Neuronal stem cell (in vitro differentiated cells): ENCODE data around the gene LILRB1.

Source experiments
- DNase-seq: peaks from one replicate; pipeline ENCODE4 v3.0.0-alpha.2; 2013; ENCODE audit warnings: low spot score
- H2AFZ ChIP-seq: one replicate; pipeline ENCODE4 v1.6.1; 2013; ENCODE audit warnings: mild to moderate bottlenecking, low read length, inconsistent platforms
- H2AK5ac ChIP-seq: 2 replicates; pipeline ENCODE4 v1.6.1; 2013; ENCODE audit warnings: low read depth, mild to moderate bottlenecking, inconsistent platforms, low read length, moderate library complexity, mixed read lengths
- H2BK120ac ChIP-seq: 2 replicates; pipeline ENCODE4 v1.6.1; 2013; ENCODE audit warnings: low read depth, mild to moderate bottlenecking, inconsistent platforms, low read length, moderate library complexity, mixed read lengths
- H2BK12ac ChIP-seq: one replicate; pipeline ENCODE4 v1.6.1; 2013; ENCODE audit warnings: low read length, inconsistent platforms
- H2BK15ac ChIP-seq: 2 replicates; pipeline ENCODE4 v1.6.1; 2013; ENCODE audit warnings: mild to moderate bottlenecking, low read length, inconsistent platforms, mixed read lengths
- H2BK5ac ChIP-seq: one replicate; pipeline ENCODE4 v1.6.1; 2013; ENCODE audit warnings: inconsistent platforms, mild to moderate bottlenecking, low read length, moderate library complexity
- H3K14ac ChIP-seq: one replicate; pipeline ENCODE4 v1.6.1; 2013; ENCODE audit warnings: low read length, inconsistent platforms
- H3K18ac ChIP-seq: 2 replicates; pipeline ENCODE4 v1.6.1; 2013; ENCODE audit warnings: low read length, inconsistent platforms
- H3K23ac ChIP-seq: 2 replicates; pipeline ENCODE4 v1.6.1; 2013; ENCODE audit warnings: low read depth, mild to moderate bottlenecking, mixed read lengths, low read length, inconsistent platforms; ENCODE audit not compliant: poor library complexity
- H3K27ac ChIP-seq: replicated peaks from 3 replicates; pipeline ENCODE4 v1.5.1; 2013; ENCODE audit warnings: low read length, inconsistent platforms
- H3K27me3 ChIP-seq, 3 experiments: 2 replicates each; pipeline ENCODE4 v1.6.1; 2013; ENCODE audit warnings: low read length in 3 of 3, mild to moderate bottlenecking in 2 of 3, inconsistent platforms in 1 of 3, low read depth in 1 of 3, mixed read lengths in 1 of 3, moderate library complexity in 1 of 3; ENCODE audit not compliant: control insufficient read depth in 3 of 3, insufficient read depth in 3 of 3
- H3K36me3 ChIP-seq, 2 donors: replicated peaks in 1 of 2; 2 replicates each; pipeline ENCODE4 v1.6.1; 2013; ENCODE audit warnings: low read length in 2 of 2; ENCODE audit not compliant: control insufficient read depth in 2 of 2, insufficient read depth in 2 of 2
- H3K4ac ChIP-seq: 2 replicates; pipeline ENCODE4 v1.6.1; 2013; ENCODE audit warnings: inconsistent platforms, mild to moderate bottlenecking, low read length, moderate library complexity
- H3K4me1 ChIP-seq, 2 donors: 1 replicate in 1 of 2; 2 replicates in 1 of 2; pipeline ENCODE4 v1.6.1; 2013; ENCODE audit warnings: low read length in 2 of 2, low read depth in 1 of 2; ENCODE audit not compliant: control insufficient read depth in 2 of 2, insufficient read depth in 1 of 2
- H3K4me2 ChIP-seq: one replicate; pipeline ENCODE4 v1.6.1; 2013; ENCODE audit warnings: mild to moderate bottlenecking, low read length, inconsistent platforms; ENCODE audit not compliant: insufficient read depth, poor library complexity, severe bottlenecking
- H3K4me3 ChIP-seq, 2 donors: 2 replicates each; pipeline ENCODE4 v1.5.1; 2013; ENCODE audit warnings: low read length in 2 of 2, mild to moderate bottlenecking in 2 of 2, inconsistent platforms in 1 of 2, moderate library complexity in 1 of 2
- H3K79me1 ChIP-seq: one replicate; pipeline ENCODE4 v1.6.1; 2013; ENCODE audit warnings: low read depth, mild to moderate bottlenecking, inconsistent platforms, low read length, moderate library complexity
- H3K9ac ChIP-seq: one replicate; pipeline ENCODE4 v1.6.1; 2013; ENCODE audit warnings: mild to moderate bottlenecking, low read depth, low read length, inconsistent platforms; ENCODE audit not compliant: poor library complexity
- H3K9me3 ChIP-seq, 2 donors: replicated peaks in 1 of 2; 2 replicates each; pipeline versions ENCODE3 to v1.6.1; 2013; ENCODE audit warnings: low read length in 2 of 2, mild to moderate bottlenecking in 2 of 2, inconsistent platforms in 1 of 2, low read depth in 1 of 2, mixed read lengths in 1 of 2, moderate library complexity in 1 of 2; ENCODE audit not compliant: control insufficient read depth in 2 of 2, insufficient read depth in 1 of 2
- H4K8ac ChIP-seq: one replicate; pipeline ENCODE4 v1.6.1; 2013; ENCODE audit warnings: low read depth, mild to moderate bottlenecking, inconsistent platforms, low read length, moderate library complexity
- H4K91ac ChIP-seq: one replicate; pipeline ENCODE4 v1.6.1; 2013; ENCODE audit warnings: low read length, low read depth, mild to moderate bottlenecking, inconsistent platforms; ENCODE audit not compliant: poor library complexity
- WGBS, 2 donors: extraction: QIAGEN DNeasy Blood & Tissue Kit; methylation state at CpG; one replicate each; pipeline ENCODE4 v1.1.7; 2013; ENCODE audit warnings: missing lambda C conversion rate in 2 of 2, mixed read lengths in 1 of 2; ENCODE audit not compliant: insufficient read length in 2 of 2, insufficient replicate concordance in 1 of 2; ENCODE audit errors: extremely low coverage in 2 of 2; 5-methylcytosine and 5-hydroxymethylcytosine counted together

The LILRB1 gene

DNA sequence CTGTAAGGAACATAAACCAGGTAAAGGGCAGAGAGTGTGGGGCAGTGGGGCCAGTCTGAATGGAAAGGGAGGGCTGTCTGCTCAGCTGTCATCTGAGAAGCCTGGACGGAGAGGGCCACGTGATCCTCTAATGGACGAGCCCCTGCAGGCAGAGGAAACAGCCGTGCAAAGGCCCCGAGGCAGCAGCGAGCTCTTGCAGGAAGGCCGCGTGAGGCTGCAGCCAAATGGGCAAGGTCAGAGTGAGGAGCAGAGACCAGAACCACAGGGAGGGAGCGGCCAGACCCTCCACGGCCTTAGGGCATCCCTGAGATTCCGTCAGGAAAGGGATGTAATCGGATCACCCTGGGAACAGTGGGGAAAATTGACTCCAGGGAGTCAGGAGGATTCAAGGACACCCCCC lies 36.9 kb downstream of the LILRB1 start:
- H3K18ac ChIP-seq: no peak overlapping the region
- WGBS, 2 donors: no CpG with 5 or more reads among the region's 12 CpGs
- no peak overlapping the region for H2AFZ ChIP-seq
- H3K4me1 ChIP-seq: no peaks in the 10 kb centered on the region
- H3K14ac ChIP-seq: no peak overlapping the region
- H2BK12ac ChIP-seq: no peak overlapping the region
- H2AK5ac ChIP-seq: no peak overlapping the region
- no peaks in the 10 kb centered on the region for H3K79me1 ChIP-seq
- H3K4me2 ChIP-seq: no peak overlapping the region
- no peak overlapping the region for H3K4ac ChIP-seq
- no peak overlapping the region for H3K27ac ChIP-seq
- H3K9ac ChIP-seq: no peak overlapping the region
- H3K4me3 ChIP-seq: no peak overlapping the region
- no peak overlapping the region for H4K91ac ChIP-seq
- H3K9me3 ChIP-seq: peaks cover 0 to 45% of the 10 kb centered on the region in 2 donors
- no peaks in the 10 kb centered on the region for H3K27me3 ChIP-seq
- H3K36me3 ChIP-seq: no peaks in the 10 kb centered on the region
- H2BK15ac ChIP-seq: no peak overlapping the region
- H4K8ac ChIP-seq: no peak overlapping the region
- no peak overlapping the region for H2BK120ac ChIP-seq
- H2BK5ac ChIP-seq: no peak overlapping the region
- no peak for DNase-seq
- H3K23ac ChIP-seq: no peak overlapping the region

DNA sequence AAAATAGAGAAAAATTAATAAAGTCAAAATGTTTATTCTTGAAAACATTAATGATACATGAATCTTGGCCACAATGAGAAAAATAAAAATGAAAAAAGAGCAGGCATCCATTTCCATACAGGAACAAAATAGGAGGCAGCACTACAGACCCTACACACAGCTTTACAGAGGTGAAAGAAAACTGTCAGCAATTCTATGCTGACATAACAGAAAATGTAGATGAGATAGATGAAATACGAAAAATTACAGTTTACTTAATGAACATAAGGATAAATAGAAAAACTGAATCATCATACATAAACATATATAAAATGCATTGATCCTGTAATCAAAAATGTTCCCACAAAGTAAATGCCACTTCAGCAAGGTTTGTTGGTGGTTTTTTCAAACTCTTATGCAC lies 38.1 kb downstream of the LILRB1 start:
- Histone ChIP-seq H3K4me3 (no peak overlapping the region), H2AFZ (no peak overlapping the region), H4K8ac (no peak overlapping the region), H3K9ac (no peak overlapping the region), H3K18ac (no peak overlapping the region), H3K4me2 (no peak overlapping the region), H3K27me3 (no peaks in the 10 kb centered on the region), H3K27ac (no peak overlapping the region), H3K4me1 (no peaks in the 10 kb centered on the region), H2BK5ac (no peak overlapping the region), H3K23ac (no peak overlapping the region), H2BK120ac (no peak overlapping the region), H3K36me3 (no peaks in the 10 kb centered on the region), H3K79me1 (no peaks in the 10 kb centered on the region), H4K91ac (no peak overlapping the region), H3K9me3 (peaks cover 0 to 42% of the 10 kb centered on the region in 2 donors), H3K4ac (no peak overlapping the region), H2BK15ac (no peak overlapping the region), H2BK12ac (no peak overlapping the region), H2AK5ac (no peak overlapping the region), H3K14ac (no peak overlapping the region)
- no CpG with 5 or more reads among the region's 1 CpG for WGBS, 2 donors
- DNase-seq: no peak

DNA sequence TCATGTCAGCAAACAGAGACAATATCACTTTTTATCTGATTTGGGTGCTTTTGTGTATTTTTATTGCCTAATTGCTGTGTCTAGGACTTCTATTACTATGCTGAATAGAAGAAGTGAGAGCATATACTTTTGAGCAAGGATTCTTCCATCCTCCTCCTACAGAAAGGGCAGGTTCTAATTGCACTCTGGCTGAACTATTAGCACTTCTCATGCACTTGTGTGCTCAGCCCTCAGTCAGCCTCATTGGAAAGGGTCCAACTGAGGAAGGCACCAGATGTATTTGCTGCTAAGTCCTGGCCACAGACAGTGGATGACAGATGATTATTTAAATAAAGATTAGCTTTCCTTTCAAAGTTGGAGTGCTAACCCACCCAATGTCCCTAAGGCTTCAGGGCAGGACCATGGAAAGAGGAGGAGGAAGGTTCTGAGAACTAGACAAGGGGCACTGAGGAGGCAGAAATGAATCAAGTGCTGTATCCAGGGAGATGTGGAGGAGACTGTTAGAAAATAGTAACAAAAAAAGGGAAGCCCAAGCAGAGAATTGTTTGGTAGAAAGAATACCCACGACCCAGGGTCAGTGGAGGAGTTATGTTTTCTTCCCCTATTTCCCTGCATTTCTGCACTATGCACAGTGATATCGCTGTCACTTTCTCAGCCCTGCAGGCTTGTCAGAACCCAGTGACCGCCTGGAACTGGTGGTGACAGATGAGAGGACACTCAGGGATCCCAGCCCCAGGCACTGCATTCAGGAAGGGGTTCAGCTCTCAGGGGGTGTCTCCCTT lies 40.5 kb downstream of the LILRB1 start:
- Histone ChIP-seq H4K91ac (no peak overlapping the region), H2BK120ac (no peak overlapping the region), H3K36me3 (no peaks in the 10 kb centered on the region), H3K18ac (no peak overlapping the region), H2BK15ac (no peak overlapping the region), H3K27ac (no peak overlapping the region), H3K9ac (no peak overlapping the region), H3K4me3 (no peak overlapping the region), H3K23ac (no peak overlapping the region), H3K79me1 (no peaks in the 10 kb centered on the region), H3K4me1 (no peaks in the 10 kb centered on the region), H2AK5ac (no peak overlapping the region), H2BK5ac (no peak overlapping the region), H2AFZ (no peak overlapping the region), H3K4me2 (no peak overlapping the region), H3K14ac (no peak overlapping the region), H2BK12ac (no peak overlapping the region), H3K27me3 (no peaks in the 10 kb centered on the region), H3K4ac (no peak overlapping the region), H3K9me3 (peaks cover 0 to 25% of the 10 kb centered on the region in 2 donors), H4K8ac (no peak overlapping the region)
- no peak for DNase-seq
- no CpG with 5 or more reads among the region's 3 CpGs for WGBS, 2 donors

DNA sequence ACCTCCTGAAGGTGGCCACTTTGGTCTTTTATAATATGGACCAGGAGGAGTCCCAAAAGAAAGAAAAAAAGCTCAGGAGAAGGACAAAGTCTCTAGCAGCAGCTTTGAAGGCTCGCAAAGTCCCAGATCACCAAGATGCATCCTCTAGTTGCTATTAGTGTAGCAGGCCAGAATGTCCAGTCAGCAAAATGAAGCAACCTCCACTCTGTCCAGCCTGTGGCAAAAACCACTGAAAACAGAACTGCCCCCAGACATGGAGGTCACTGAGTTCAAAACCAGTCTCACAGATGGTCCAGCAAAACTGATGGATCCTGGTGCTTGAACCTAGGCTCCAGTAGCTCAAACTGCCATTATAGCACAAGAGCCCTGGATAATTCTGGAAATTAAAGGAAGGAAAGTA lies 42.9 kb downstream of the LILRB1 start:
- Histone ChIP-seq H3K23ac (no peak overlapping the region), H2BK5ac (no peak overlapping the region), H3K27me3 (no peaks in the 10 kb centered on the region), H3K9ac (no peak overlapping the region), H2AFZ (no peak overlapping the region), H3K4me3 (no peak overlapping the region), H2BK12ac (no peak overlapping the region), H2AK5ac (no peak overlapping the region), H3K27ac (no peak overlapping the region), H3K79me1 (no peaks in the 10 kb centered on the region), H3K4me2 (no peak overlapping the region), H3K4me1 (no peaks in the 10 kb centered on the region), H3K4ac (no peak overlapping the region), H4K91ac (no peak overlapping the region), H4K8ac (no peak overlapping the region), H3K36me3 (no peaks in the 10 kb centered on the region), H2BK120ac (no peak overlapping the region), H3K14ac (no peak overlapping the region), H2BK15ac (no peak overlapping the region), H3K18ac (no peak overlapping the region), H3K9me3 (peaks cover 0 to 22% of the 10 kb centered on the region in 2 donors)
- WGBS, 2 donors: no CpG with 5 or more reads among the region's 1 CpG
- DNase-seq: no peak
